Stimulated activated naive CD8-positive, alpha-beta T cell treated with anti-CD3 and anti-CD28 coated beads, Interleukin-15, Interleukin-2, amounts not matched to agents 100 ng/mL and 50 ng/mL, for 24 hours (primary cell): Measurements from ENCODE around the gene BABAM1.
"Not testable (repeated sequence)": the region's sequence is repeated elsewhere in the genome, so short reads cannot be mapped to it uniquely, and the experiment has no call there.

Source experiments
- H3K27ac Mint-ChIP-seq: one replicate; pipeline ENCODE4 v1.8.0; 2021; ENCODE audit warnings: mild to moderate bottlenecking, mixed read lengths
- H3K27me3 Mint-ChIP-seq: one replicate; pipeline ENCODE4 v1.8.0; 2021; ENCODE audit warnings: mixed read lengths
- H3K36me3 Mint-ChIP-seq: one replicate; pipeline ENCODE4 v1.8.0; 2021; ENCODE audit warnings: low read depth, mixed read lengths
- H3K4me1 Mint-ChIP-seq: one replicate; pipeline ENCODE4 v1.8.0; 2021; ENCODE audit warnings: low read depth, mixed read lengths
- H3K4me3 Mint-ChIP-seq: one replicate; pipeline ENCODE4 v1.8.0; 2021; ENCODE audit warnings: mild to moderate bottlenecking, mixed read lengths
- H3K9me3 Mint-ChIP-seq: one replicate; pipeline ENCODE4 v1.8.0; 2021; ENCODE audit warnings: mixed read lengths

BABAM1 gene

DNA sequence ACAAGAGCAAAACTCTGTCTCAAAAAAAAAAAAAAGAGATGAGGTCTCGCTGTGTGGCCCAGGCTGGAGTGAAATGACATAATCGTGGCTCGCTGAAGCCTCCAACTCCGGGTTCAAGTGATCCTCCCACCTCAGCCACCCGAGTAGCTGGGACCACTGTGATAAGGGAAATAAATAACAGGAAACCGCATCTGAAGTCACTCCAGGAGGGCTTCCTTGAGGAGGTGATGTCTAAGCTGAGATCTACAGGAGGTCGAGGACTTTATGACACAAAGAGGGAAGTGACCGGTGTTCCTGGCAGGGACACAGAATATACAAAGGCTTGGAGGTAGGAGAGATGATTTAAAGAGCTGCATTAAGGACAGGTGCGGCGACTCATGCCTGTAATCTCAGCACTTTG, 12.6 kb upstream of the BABAM1 start:
- no peak overlapping the region for H3K27ac Mint-ChIP-seq
- no peaks in the 10 kb centered on the region for H3K4me1 Mint-ChIP-seq
- no peaks in the 10 kb centered on the region for H3K27me3 Mint-ChIP-seq
- H3K4me3 Mint-ChIP-seq, result no peak overlapping the region
- H3K36me3 Mint-ChIP-seq, result no peaks in the 10 kb centered on the region
- H3K9me3 Mint-ChIP-seq, result no peaks in the 10 kb centered on the region

DNA sequence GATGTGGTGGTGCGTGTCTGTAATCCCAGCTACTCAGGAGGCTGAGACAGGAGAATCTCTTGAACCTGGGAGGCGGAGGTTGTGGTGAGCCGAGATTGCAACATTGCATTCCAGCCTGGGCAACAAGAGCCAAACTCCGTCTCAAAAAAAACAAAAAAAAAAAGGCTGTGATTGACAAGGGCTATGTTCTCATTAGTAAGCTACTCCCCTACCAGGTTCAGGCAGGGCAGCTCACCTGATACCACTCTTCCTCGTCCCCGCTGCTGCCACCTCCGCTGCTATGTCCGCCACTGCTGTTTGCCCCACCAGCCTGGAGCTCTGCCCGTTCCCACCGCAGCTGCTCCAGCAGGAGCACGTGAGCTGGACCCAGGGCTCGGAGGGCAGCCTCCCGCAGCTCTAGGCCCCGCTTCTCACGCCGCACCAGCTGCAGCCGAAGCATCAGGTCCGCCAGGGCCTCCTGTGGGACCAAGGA, 12.1 kb upstream of the BABAM1 start:
- Mint-ChIP-seq H3K27ac (no peak overlapping the region), H3K27me3 (no peaks in the 10 kb centered on the region), H3K36me3 (no peaks in the 10 kb centered on the region), H3K4me1 (no peaks in the 10 kb centered on the region), H3K9me3 (no peaks in the 10 kb centered on the region), H3K4me3 (no peak overlapping the region)

DNA sequence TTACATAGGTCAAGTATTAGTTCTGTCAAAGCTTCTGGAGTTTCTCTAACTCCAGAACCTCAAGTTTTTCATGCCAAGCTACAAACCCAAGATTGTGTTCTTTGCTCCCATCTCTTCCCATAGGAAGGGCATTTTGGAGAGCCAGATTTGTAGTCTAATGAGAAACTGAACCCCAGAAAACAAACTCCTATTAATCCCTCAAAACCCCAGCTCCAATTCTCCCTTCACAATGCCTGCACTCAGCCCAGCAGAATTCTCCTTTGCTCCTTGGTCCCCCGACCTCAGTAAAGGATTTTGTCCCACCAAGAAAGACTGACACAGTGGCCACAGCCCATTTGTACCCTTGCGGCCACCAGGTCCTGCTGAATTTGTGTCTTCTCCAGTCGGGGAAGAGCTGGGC, 11.1 kb upstream of the BABAM1 start:
- peaks cover 5% of the 10 kb centered on the region for H3K4me1 Mint-ChIP-seq
- H3K27me3 Mint-ChIP-seq, result no peaks in the 10 kb centered on the region
- H3K4me3 Mint-ChIP-seq, result no peak overlapping the region
- no peaks in the 10 kb centered on the region for H3K9me3 Mint-ChIP-seq
- H3K27ac Mint-ChIP-seq, result no peak overlapping the region
- no peaks in the 10 kb centered on the region for H3K36me3 Mint-ChIP-seq

DNA sequence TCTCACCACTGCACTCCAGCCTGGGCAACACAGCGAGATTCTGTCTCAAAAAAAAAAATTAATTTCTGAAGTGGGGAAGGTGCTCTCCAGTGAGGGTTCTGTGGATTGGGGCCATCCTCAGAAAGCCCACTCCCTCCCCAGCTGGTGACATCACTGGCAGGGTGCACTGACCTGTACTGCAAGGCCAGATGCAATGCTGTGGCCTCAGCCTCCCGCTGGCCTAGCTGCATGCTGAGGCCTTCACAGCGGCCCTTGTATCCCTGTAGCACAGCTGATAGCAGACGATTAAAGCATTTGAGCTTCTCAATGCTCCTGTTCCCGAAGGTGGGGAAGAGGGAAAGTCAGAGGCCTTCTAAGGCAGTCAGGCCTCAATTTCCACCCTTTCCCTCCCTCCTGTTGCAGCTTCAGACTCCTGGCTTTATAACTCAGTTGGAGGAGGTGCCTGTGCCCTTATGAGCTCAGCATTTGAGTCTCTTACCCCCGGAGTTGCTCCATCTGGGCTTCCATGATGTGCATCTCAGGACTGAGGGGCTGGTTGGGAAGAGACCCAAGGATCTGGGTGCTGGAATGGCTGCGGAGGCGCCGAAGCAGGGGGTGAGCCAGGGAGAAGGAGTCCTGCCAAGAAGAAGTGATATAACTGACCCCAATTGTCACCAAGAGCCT, 8.0 kb upstream of the BABAM1 start:
- H3K27ac Mint-ChIP-seq, result no peak overlapping the region
- no peak overlapping the region for H3K4me3 Mint-ChIP-seq
- H3K36me3 Mint-ChIP-seq, result no peaks in the 10 kb centered on the region
- no peaks in the 10 kb centered on the region for H3K9me3 Mint-ChIP-seq
- H3K4me1 Mint-ChIP-seq, result peaks cover 5% of the 10 kb centered on the region
- no peaks in the 10 kb centered on the region for H3K27me3 Mint-ChIP-seq

- no peaks in the 10 kb centered on the region for H3K9me3 Mint-ChIP-seq
- H3K27ac Mint-ChIP-seq, result no peak overlapping the region
- H3K36me3 Mint-ChIP-seq, result no peaks in the 10 kb centered on the region
- H3K4me3 Mint-ChIP-seq, result no peak overlapping the region
- H3K27me3 Mint-ChIP-seq, result no peaks in the 10 kb centered on the region
- peaks cover 5% of the 10 kb centered on the region for H3K4me1 Mint-ChIP-seq
Measured at GRCh38 chr19:17259934-17260333, 7.3 kb upstream of the BABAM1 start.

GRCh38 chr19:17260842-17261325, 6.4 kb upstream of the BABAM1 start:
- no peaks in the 10 kb centered on the region for H3K27me3 Mint-ChIP-seq
- no peaks in the 10 kb centered on the region for H3K36me3 Mint-ChIP-seq
- peaks cover 5% of the 10 kb centered on the region for H3K4me1 Mint-ChIP-seq
- no peaks in the 10 kb centered on the region for H3K9me3 Mint-ChIP-seq
- H3K27ac Mint-ChIP-seq, result no peak overlapping the region
- no peak overlapping the region for H3K4me3 Mint-ChIP-seq

- Mint-ChIP-seq H3K27me3 (no peaks in the 10 kb centered on the region), H3K9me3 (no peaks in the 10 kb centered on the region), H3K36me3 (no peaks in the 10 kb centered on the region), H3K4me1 (peaks cover 13% of the 10 kb centered on the region), H3K27ac (no peak overlapping the region), H3K4me3 (no peak overlapping the region)
Measured at GRCh38 chr19:17262557-17262956, 4.7 kb upstream of the BABAM1 start.

GRCh38 chr19:17263712-17264640, 3.3 kb upstream of the BABAM1 start:
- peaks cover 18% of the 10 kb centered on the region for H3K4me1 Mint-ChIP-seq
- no peaks in the 10 kb centered on the region for H3K27me3 Mint-ChIP-seq

GRCh38 chr19:17264641-17264979, 2.6 kb upstream of the BABAM1 start, which contains the start of gene USHBP1:
Gene USHBP1, minus strand, starts transcription at chr19:17264745. Its CDS starts 446 bp downstream, at chr19:17264299.
- no peaks in the 10 kb centered on the region for H3K9me3 Mint-ChIP-seq
- H3K27me3 Mint-ChIP-seq, result no peaks in the 10 kb centered on the region
- H3K36me3 Mint-ChIP-seq, result no peaks in the 10 kb centered on the region
- H3K4me3 Mint-ChIP-seq, result no peak within 1 kb of the TSS
- peaks cover 18% of the 10 kb centered on the region for H3K4me1 Mint-ChIP-seq
- no peak within 1 kb of the TSS for H3K27ac Mint-ChIP-seq

More at GRCh38 chr19:17263712-17264640, 3.3 kb upstream of the BABAM1 start:
- Mint-ChIP-seq H3K27ac (no peak overlapping the region), H3K36me3 (no peaks in the 10 kb centered on the region), H3K9me3 (no peaks in the 10 kb centered on the region), H3K4me3 (no peak overlapping the region)

DNA sequence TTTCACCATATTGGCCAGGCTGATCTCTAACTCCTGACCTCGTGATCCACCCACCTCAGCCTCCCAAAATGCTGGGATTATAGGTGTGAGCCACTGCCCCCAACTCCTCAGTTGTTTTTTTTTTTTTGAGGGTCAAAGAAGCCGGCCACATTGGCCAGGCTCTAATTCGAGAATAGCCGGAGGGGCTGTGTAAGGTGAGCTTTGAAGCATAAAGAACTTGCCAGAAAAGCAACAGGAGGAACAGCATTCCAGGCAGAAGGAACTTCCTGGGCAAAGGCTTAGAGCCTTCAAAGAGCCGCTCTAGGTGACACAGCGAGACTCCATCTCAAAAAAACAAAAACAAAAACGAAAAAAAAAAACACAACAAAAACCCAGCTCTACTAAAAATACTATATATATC, 1.2 kb upstream of the BABAM1 start:
- H3K9me3 Mint-ChIP-seq, result no peaks in the 10 kb centered on the region
- peaks cover 5% of the 10 kb centered on the region for H3K36me3 Mint-ChIP-seq
- no peak overlapping the region for H3K4me3 Mint-ChIP-seq
- peaks cover 13% of the 10 kb centered on the region for H3K4me1 Mint-ChIP-seq
- no peak overlapping the region for H3K27ac Mint-ChIP-seq
- H3K27me3 Mint-ChIP-seq, result no peaks in the 10 kb centered on the region

DNA sequence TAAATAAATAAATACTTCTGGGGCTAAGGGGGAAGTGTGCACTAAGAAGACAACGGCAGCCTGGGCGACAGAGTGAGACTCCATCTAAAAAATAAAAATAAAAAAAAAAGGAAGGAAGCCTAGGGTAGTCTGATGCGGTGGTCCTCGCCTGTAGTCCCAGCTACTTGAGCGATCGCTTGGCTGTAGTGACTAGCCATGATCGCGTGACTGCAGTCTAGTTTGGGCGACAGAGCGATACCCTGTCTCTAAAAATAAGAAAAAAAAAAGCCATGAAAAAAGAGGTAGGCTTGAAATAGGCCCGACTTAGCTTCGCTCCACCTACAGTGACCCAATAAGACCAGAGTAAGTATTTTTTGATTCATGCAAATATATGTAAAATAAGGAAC, 661 bp upstream of the BABAM1 start:
- H3K36me3 Mint-ChIP-seq, result peaks cover 11% of the 10 kb centered on the region
- peak overlapping the region; percentile 91 for H3K27ac Mint-ChIP-seq
- H3K27me3 Mint-ChIP-seq, result no peaks in the 10 kb centered on the region
- no peaks in the 10 kb centered on the region for H3K9me3 Mint-ChIP-seq
- H3K4me1 Mint-ChIP-seq, result peaks cover 13% of the 10 kb centered on the region
- peak overlapping the region; percentile 94 for H3K4me3 Mint-ChIP-seq

DNA sequence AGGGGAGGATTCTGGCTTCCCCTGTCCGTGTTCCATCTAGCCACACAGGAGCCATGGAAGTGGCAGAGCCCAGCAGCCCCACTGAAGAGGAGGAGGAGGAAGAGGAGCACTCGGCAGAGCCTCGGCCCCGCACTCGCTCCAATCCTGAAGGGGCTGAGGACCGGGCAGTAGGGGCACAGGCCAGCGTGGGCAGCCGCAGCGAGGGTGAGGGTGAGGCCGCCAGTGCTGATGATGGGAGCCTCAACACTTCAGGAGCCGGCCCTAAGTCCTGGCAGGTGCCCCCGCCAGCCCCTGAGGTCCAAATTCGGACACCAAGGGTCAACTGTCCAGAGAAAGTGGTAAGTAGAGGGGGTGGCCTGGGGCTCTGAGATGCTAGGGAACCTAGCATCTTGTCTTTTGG, 1.5 kb downstream of the BABAM1 start:
- H3K27me3 Mint-ChIP-seq, result no peaks in the 10 kb centered on the region
- H3K27ac Mint-ChIP-seq, result peak overlapping the region; percentile 91
- peak overlapping the region; percentile 94 for H3K4me3 Mint-ChIP-seq
- no peaks in the 10 kb centered on the region for H3K9me3 Mint-ChIP-seq
- peaks cover 13% of the 10 kb centered on the region for H3K4me1 Mint-ChIP-seq
- peaks cover 13% of the 10 kb centered on the region for H3K36me3 Mint-ChIP-seq

DNA sequence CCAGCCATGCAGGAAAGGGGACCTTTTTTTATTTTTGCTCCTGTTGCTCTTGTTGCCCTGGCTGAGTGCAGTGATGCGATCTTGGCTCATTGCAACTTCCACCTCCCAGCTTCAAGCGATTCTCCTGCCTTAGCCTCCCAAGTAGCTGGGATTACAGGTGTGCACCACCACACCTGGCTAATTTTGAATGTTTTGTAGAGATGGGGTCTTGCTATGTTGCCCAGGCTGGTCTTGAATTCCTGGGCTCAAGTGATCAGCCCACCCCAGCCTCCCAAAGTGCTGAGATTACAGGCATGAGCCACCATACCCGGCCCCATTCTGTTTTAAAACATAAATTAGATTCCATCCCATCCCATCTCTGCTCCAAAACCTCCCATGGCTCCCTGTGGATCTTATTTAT, 7.6 kb downstream of the BABAM1 start:
- not testable (repeated sequence) for H3K4me1 Mint-ChIP-seq, H3K4me3 Mint-ChIP-seq, H3K9me3 Mint-ChIP-seq, H3K27ac Mint-ChIP-seq, H3K27me3 Mint-ChIP-seq
- peaks cover 41% of the 10 kb centered on the region for H3K36me3 Mint-ChIP-seq

DNA sequence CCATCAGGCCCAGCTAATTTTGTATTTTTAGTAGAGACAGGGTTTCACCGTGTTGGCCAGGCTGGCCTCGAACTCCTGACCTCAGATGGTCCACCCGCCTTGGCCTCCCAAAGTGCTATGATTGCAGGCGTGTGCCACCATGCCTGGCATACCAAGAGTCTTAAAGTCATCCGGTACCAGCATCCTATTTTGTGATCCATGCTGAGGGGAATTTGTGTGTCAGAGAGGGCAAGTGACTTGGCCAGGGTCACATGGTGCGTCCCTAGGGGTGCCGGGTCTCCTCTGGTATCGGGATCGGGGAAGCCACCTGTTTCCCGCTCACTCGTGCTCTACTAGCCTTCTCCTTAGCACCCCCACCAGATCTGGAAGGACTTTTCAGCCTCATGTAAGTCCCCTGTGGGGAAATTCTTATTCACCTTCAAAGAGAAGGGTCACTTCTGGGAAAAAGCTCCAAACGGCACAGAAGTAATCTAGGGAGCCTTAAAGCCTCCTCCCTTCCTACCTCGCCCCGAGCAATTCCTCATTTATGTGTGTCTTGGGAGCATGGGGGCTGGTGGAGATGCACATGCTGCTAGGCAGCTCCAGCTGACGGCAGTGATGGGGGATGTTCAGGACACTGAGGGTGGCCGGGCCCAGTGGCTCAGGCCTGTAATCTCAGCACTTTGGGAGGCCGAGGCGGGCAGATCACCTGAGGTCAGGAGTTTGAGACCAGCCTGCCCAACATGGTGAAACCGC, 8.4 kb downstream of the BABAM1 start:
- no peaks in the 10 kb centered on the region for H3K9me3 Mint-ChIP-seq

DNA sequence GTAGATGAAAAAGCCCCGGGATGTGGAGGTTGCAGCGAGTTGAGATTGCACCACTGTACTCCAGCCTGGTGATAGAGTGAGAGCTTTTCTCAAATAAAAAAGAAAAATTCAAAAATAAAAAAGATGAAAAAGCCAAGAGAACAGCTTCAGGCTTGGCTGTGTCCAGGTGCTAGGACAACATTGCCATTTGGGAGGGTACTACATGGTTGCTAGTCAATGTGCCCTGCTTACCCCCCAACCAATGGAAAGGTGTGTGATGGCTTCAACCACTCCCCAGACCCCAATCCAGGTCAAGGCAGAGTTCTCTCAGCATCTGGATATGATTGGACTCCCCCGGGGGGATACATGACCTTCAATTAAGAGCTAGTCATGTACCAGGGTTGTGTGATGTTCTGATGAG, 12.2 kb downstream of the BABAM1 start:
- H3K27ac Mint-ChIP-seq, result no peak overlapping the region
- peaks cover 6% of the 10 kb centered on the region for H3K4me1 Mint-ChIP-seq

More for the DNA sequence above, 8.4 kb downstream of the BABAM1 start:
- H3K27me3 Mint-ChIP-seq, result no peaks in the 10 kb centered on the region
- no peaks in the 10 kb centered on the region for H3K4me1 Mint-ChIP-seq
- H3K27ac Mint-ChIP-seq, result no peak overlapping the region
- H3K36me3 Mint-ChIP-seq, result peaks cover 37% of the 10 kb centered on the region
- H3K4me3 Mint-ChIP-seq, result no peak overlapping the region

More for the DNA sequence above, 12.2 kb downstream of the BABAM1 start:
- Mint-ChIP-seq H3K9me3 (no peaks in the 10 kb centered on the region), H3K36me3 (peaks cover 32% of the 10 kb centered on the region), H3K27me3 (no peaks in the 10 kb centered on the region), H3K4me3 (no peak overlapping the region)
